MM.1S (cell line): ENCODE measurements around the gene SHISA7.

Experiments used
- DNase-seq: peaks from one replicate; pipeline ENCODE4 v3.0.0-alpha.2; 2015
- H2AFZ ChIP-seq: fragments of 300-600 bp; sonication (generic); 2 replicates; pipeline ENCODE4 v1.6.0; 2016; ENCODE audit warnings: antibody characterized with exemption, low read length
- H3F3A ChIP-seq: fragments of 300-600 bp; sonication (generic); 2 replicates; pipeline ENCODE4 v1.6.1; 2016; ENCODE audit warnings: mild to moderate bottlenecking, antibody characterized with exemption, low read length, moderate library complexity, mixed read lengths; ENCODE audit not compliant: insufficient read depth
- H3K27ac ChIP-seq: fragments of 300-600 bp; sonication (generic); 2 replicates; pipeline ENCODE4 v1.5.1; 2016; ENCODE audit warnings: mild to moderate bottlenecking, low read length
- H3K27me3 ChIP-seq: fragments of 300-600 bp; sonication (generic); replicated peaks from 2 replicates; pipeline ENCODE4 v1.6.0; 2016; ENCODE audit warnings: low read length; ENCODE audit not compliant: insufficient read depth
- H3K36me3 ChIP-seq: fragments of 300-600 bp; sonication (generic); replicated peaks from 2 replicates; pipeline ENCODE4 v1.6.1; 2016; ENCODE audit warnings: mild to moderate bottlenecking, low read length, mixed read lengths; ENCODE audit not compliant: insufficient read depth
- H3K4me1 ChIP-seq: fragments of 300-600 bp; sonication (generic); 2 replicates; pipeline ENCODE4 v1.6.1; 2016; ENCODE audit warnings: low read length, mixed read lengths
- H3K4me2 ChIP-seq: fragments of 300-600 bp; sonication (generic); 2 replicates; pipeline ENCODE4 v1.6.0; 2016; ENCODE audit warnings: low read depth, low read length
- H3K4me3 ChIP-seq: fragments of 300-600 bp; sonication (generic); 2 replicates; pipeline ENCODE4 v1.5.1; 2016; ENCODE audit warnings: low read length, mixed read lengths
- H3K79me2 ChIP-seq: fragments of 300-600 bp; sonication (generic); 2 replicates; pipeline ENCODE4 v1.6.1; 2016; ENCODE audit warnings: mixed run types, low read length, mixed read lengths
- H3K9ac ChIP-seq: fragments of 300-600 bp; sonication (generic); 2 replicates; pipeline ENCODE4 v1.6.1; 2016; ENCODE audit warnings: low read length, mixed read lengths
- H3K9me2 ChIP-seq: fragments of 300-600 bp; sonication (generic); replicated peaks from 2 replicates; pipeline ENCODE4 v1.6.1; 2016; ENCODE audit warnings: mild to moderate bottlenecking, low read length, mixed read lengths; ENCODE audit not compliant: insufficient read depth
- H3K9me3 ChIP-seq: fragments of 300-600 bp; sonication (generic); replicated peaks from 2 replicates; pipeline ENCODE4 v1.6.1; 2016; ENCODE audit warnings: mild to moderate bottlenecking, low read length, mixed read lengths; ENCODE audit not compliant: insufficient read depth
- H4K20me1 ChIP-seq: fragments of 300-600 bp; sonication (generic); 2 replicates; pipeline ENCODE4 v1.6.1; 2016; ENCODE audit warnings: mild to moderate bottlenecking, low read length, moderate library complexity, mixed read lengths; ENCODE audit not compliant: insufficient read depth
- CTCF ChIP-seq: fragments of 300-600 bp; sonication (generic); IDR thresholded peaks from 2 replicates; pipeline ENCODE4 v1.5.1; 2016; ENCODE audit warnings: antibody characterized with exemption, low read length, mixed read lengths
- EZH2 ChIP-seq: fragments of 300-600 bp; sonication (generic); optimal IDR thresholded peaks from 2 replicates; pipeline ENCODE3; 2017; ENCODE audit warnings: low read depth, mild to moderate bottlenecking, antibody characterized with exemption, low read length, mixed read lengths
- EZH2phosphoT487 ChIP-seq: fragments of 300-600 bp; sonication (generic); IDR thresholded peaks from 2 replicates; pipeline ENCODE4 v1.6.1; 2018; ENCODE audit warnings: antibody characterized with exemption, low read length

Gene SHISA7

DNA sequence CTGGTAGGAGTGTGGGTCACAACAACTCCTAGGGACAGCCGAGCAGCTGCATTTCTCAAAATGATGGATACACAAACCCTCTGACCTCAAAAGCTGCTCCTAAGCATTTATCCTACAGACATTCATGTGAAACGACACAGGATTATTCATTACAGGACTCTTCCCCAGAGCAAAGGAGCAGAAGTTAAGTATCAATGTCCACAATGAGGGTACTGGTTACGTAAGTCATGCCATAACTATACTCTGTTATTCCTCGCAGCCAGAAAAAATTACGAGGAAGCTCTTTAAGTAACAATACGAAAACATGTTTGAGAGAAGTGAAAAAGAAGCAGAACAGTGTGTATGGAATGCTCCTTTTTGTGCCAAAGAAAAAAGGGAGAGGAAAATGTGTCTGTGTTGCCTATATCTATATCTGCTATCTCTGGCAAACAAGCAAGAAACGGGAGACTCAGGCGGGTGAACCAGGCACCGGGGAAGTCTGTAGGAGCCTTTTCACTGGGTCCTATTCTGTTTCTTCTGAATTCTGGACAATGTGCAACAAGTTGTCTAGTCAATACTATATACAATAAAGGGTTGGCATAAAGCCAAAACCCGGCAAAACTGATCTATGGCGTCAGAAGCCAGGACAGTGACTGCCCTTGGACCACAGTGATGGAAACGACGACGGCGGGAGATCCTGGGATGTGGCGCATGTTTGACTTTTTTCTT, 17.0 kb upstream of the SHISA7 start:
- 0 out of 2 replicates have a peak, but pooled peaks cover 4% of the 10 kb centered on the region for H3F3A ChIP-seq
- H2AFZ ChIP-seq, result no peak overlapping the region
- H4K20me1 ChIP-seq, result no peaks in the 10 kb centered on the region
- no peaks in the 10 kb centered on the region for H3K9me3 ChIP-seq
- no peaks in the 10 kb centered on the region for H3K9me2 ChIP-seq
- peaks cover 28% of the 10 kb centered on the region for H3K27me3 ChIP-seq
- H3K36me3 ChIP-seq, result no peaks in the 10 kb centered on the region
- no peak for TF ChIP-seq EZH2phosphoT487
- no peak for TF ChIP-seq CTCF
- no peak for TF ChIP-seq EZH2
- H3K79me2 ChIP-seq, result peaks cover 4% of the 10 kb centered on the region; the same call in 1 of the 2 replicates
- no peak overlapping the region for H3K4me3 ChIP-seq
- no peak overlapping the region for H3K9ac ChIP-seq
- H3K4me1 ChIP-seq, result 0 out of 2 replicates have a peak, but pooled peaks cover 5% of the 10 kb centered on the region
- no peak overlapping the region for H3K27ac ChIP-seq
- no peak for DNase-seq
- H3K4me2 ChIP-seq, result no peak overlapping the region

DNA sequence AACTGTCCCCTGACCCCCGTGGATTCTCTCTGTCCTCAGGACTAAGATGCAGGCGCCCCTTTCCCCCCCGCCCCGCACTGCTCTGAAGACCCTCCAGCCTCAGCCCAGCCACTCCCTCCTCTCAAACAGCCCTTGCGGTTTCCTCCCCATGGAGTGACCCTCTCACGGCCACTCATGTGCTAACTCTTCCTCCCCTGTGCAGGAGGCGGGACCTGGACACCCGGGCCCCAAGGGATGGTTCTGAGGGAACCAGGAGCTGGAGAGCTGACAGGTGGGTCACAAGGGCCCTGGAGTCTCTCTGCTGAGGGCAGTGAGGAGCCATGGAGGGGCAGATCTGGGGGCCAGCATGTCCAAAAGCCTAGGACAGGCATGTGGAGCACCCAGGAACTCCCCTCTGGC, 16.4 kb upstream of the SHISA7 start:
- Histone ChIP-seq H3K9ac (no peak overlapping the region), H3K4me2 (no peak overlapping the region), H3K9me3 (no peaks in the 10 kb centered on the region), H3K27me3 (peaks cover 23% of the 10 kb centered on the region), H4K20me1 (no peaks in the 10 kb centered on the region), H3F3A (0 out of 2 replicates have a peak, but pooled peaks cover 4% of the 10 kb centered on the region), H3K9me2 (no peaks in the 10 kb centered on the region), H3K4me1 (0 out of 2 replicates have a peak, but pooled peaks cover 5% of the 10 kb centered on the region), H3K27ac (no peak overlapping the region), H3K79me2 (peaks cover 4% of the 10 kb centered on the region; the same call in 1 of the 2 replicates), H3K36me3 (no peaks in the 10 kb centered on the region), H3K4me3 (no peak overlapping the region), H2AFZ (no peak overlapping the region)
- TF ChIP-seq EZH2, result no peak
- no peak for TF ChIP-seq EZH2phosphoT487
- TF ChIP-seq CTCF, result no peak
- DNase-seq, result no peak

DNA sequence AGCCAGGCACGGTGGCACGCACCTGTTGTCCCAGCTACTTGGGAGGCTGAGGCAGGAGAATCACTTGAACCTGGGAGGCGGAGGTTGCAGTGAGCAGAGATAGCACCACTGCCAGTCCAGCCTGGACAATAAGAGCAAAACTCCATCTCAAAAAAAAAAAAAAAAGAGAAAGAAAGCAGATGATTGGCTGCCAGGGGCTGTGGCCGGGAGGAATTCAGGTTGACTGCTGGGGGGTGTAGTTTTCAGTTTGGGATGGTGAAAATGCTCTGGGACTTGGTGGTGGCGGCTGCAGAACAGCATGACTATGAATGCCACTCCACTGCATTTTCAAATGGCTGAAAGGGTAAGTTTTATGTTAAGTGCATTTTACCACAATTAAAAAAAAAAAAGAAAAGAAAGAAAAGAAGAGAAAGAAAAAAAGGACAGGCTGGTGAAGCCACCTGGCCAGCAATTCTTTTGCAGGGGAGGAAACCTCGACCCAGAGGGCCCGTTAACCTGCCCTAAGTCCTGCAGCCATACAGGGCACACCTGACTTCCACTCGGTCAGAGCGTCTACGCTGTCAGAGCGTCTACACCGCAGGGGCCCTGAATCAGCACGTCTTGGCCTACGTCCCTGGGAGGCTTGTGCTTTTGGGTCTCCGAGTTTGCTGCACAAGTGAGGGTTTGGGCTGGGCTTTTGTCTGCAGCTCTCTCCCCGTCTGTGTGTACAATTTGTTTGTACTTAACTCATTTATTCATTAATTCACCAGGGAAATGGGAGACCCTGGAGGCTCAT, 14.8 kb upstream of the SHISA7 start:
- no peaks in the 10 kb centered on the region for H3K9me3 ChIP-seq
- peaks cover 4% of the 10 kb centered on the region; the same call in 1 of the 2 replicates for H3K79me2 ChIP-seq
- no peak overlapping the region for H2AFZ ChIP-seq
- 0 out of 2 replicates have a peak, but pooled peaks cover 4% of the 10 kb centered on the region for H3F3A ChIP-seq
- H3K4me2 ChIP-seq, result no peak overlapping the region
- H3K27me3 ChIP-seq, result peaks cover 7% of the 10 kb centered on the region
- no peak for DNase-seq
- H4K20me1 ChIP-seq, result no peaks in the 10 kb centered on the region
- no peak overlapping the region for H3K9ac ChIP-seq
- TF ChIP-seq EZH2phosphoT487, result no peak
- TF ChIP-seq EZH2, result no peak
- H3K36me3 ChIP-seq, result no peaks in the 10 kb centered on the region
- no peak overlapping the region for H3K27ac ChIP-seq
- H3K4me1 ChIP-seq, result 0 out of 2 replicates have a peak, but pooled peaks cover 5% of the 10 kb centered on the region
- no peaks in the 10 kb centered on the region for H3K9me2 ChIP-seq
- H3K4me3 ChIP-seq, result no peak overlapping the region
